SK-N-MC (cell line): ENCODE data around the gene KIF25.

Experiments
- EZH2 ChIP-seq: fragments of 200-600 bp; sonication (generic); IDR thresholded peaks from one replicate; pipeline ENCODE4 v1.6.1; 2017; ENCODE audit warnings: antibody characterized with exemption
- FOXP2 ChIP-seq: optimal IDR thresholded peaks from 2 replicates; pipeline ENCODE3; 2011; ENCODE audit warnings: mild to moderate bottlenecking, moderate library complexity; ENCODE audit not compliant: insufficient read depth; ENCODE audit errors: extremely low read length, control extremely low read depth
- POLR2AphosphoS5 ChIP-seq: IDR thresholded peaks from 2 replicates; pipeline ENCODE4 v1.6.1; 2012; ENCODE audit warnings: mild to moderate bottlenecking, low read depth, low read length, borderline replicate concordance

GRCh38 chr6:168075787-168076202 is 78.3 kb downstream of the KIF25 start:
- no peak for TF ChIP-seq EZH2
- TF ChIP-seq POLR2AphosphoS5, result no peak
- TF ChIP-seq FOXP2, result no peak
